Gastroesophageal sphincter (tissue), 3 donors: ENCODE data around the gene PCGF3.

Experiments
- POLR2AphosphoS5 ChIP-seq: sonication (generic); formaldehyde crosslinking; IDR thresholded peaks from one replicate; pipeline ENCODE4 v1.6.1; 2017; ENCODE audit warnings: antibody characterized with exemption
- TF ChIP-seq, protein P1 (sequence below), 4 experiments: fragments of 200-600 bp in 2 of 4; fragments of 450-650 bp in 2 of 4; sonication (generic) in 1 of 4; IDR thresholded peaks; one replicate each; pipeline ENCODE4 v1.5.1; 2017 to 2019; ENCODE audit warnings: antibody characterized with exemption in 4 of 4, mild to moderate bottlenecking in 2 of 4, moderate library complexity in 2 of 4

DNA sequence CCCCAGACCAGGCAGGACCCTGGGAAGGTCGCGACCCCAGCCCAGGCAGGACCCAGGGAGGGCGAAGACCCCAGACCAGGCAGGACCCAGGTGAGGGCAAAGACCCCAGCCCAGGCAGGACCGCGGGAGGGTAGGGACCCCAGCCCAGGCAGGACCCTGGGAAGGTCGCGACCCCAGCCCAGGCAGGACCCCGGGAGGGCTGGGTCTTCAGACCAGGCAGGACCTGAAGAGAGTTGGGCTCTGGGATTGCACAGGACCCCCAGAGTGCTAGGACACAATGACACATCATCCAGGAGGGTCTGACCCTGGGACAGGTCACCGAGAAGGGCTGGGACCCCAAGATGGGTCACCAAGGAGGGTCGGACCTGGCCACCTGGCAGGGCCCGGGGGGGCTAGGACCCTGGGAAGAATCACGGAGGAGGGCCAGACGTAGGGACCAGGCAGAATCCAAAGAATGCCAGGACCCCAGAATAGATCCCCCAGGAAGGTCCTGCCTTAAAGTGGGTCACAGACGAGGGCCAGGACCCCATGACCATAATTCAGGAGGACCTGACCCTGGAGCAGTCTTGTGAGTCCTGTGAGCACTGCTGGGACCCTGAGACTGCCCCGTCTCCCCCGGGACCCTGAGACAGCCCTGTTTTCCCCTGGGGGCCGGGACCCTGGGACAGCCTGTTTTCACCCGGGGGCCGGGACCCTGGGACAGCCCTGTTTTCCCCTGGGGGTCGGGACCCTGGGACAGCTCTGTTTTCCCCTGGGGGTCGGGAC is 1.4 kb downstream of the PCGF3 start:
- no peak for TF ChIP-seq POLR2AphosphoS5
- TF ChIP-seq, protein P1, sequence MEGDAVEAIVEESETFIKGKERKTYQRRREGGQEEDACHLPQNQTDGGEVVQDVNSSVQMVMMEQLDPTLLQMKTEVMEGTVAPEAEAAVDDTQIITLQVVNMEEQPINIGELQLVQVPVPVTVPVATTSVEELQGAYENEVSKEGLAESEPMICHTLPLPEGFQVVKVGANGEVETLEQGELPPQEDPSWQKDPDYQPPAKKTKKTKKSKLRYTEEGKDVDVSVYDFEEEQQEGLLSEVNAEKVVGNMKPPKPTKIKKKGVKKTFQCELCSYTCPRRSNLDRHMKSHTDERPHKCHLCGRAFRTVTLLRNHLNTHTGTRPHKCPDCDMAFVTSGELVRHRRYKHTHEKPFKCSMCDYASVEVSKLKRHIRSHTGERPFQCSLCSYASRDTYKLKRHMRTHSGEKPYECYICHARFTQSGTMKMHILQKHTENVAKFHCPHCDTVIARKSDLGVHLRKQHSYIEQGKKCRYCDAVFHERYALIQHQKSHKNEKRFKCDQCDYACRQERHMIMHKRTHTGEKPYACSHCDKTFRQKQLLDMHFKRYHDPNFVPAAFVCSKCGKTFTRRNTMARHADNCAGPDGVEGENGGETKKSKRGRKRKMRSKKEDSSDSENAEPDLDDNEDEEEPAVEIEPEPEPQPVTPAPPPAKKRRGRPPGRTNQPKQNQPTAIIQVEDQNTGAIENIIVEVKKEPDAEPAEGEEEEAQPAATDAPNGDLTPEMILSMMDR (IDR thresholded peaks at IDR 0.05): no peak
